Stimulated activated CD4-positive, alpha-beta T cell treated with anti-CD3 and anti-CD28 coated beads, Interleukin-12 subunit alpha, Interleukin-12 subunit beta, amount 100 ng/mL, for 4 hours (primary cell): ENCODE data around the gene LPCAT3.

Experiments used
- DNase-seq: peaks from one replicate; pipeline ENCODE4 v3.0.0-alpha.2; 2020

The LPCAT3 gene

DNA sequence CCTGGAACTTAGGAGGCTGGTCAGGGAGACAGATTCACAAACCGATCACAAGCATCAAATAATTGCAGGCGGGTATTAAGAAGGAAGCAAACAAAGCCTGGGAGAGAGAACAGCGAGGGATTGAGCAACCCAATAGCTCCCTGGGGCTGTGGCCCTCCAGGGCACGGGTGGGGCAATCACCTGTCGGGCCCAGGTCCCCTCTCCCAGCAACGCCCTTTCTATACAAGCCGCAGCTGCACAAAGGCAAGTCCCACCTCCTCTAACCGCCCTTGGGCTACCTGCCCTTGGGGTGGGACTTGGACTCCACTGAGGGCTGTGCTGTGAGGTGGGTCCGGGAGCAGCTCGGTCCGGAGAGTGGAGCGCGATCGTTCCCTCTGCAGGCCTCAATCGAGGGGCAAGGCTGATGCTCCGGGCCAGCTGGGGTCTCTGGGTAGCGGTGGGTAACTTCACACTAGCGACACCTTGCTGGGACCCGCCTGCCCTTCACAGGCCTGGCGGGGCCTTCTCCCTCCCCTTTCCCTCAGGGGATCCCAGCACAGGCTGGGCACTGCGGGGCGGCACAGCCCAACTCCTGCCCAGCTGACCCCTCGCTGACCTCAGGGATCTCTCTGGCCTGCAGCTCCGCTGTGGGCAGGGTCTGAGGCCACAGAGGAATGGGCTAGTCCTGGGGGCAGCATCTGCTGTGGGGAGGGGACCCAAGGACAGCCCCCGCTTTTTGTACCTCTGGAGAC is 55.8 kb downstream of the LPCAT3 start:
- DNase-seq: no peak

DNA sequence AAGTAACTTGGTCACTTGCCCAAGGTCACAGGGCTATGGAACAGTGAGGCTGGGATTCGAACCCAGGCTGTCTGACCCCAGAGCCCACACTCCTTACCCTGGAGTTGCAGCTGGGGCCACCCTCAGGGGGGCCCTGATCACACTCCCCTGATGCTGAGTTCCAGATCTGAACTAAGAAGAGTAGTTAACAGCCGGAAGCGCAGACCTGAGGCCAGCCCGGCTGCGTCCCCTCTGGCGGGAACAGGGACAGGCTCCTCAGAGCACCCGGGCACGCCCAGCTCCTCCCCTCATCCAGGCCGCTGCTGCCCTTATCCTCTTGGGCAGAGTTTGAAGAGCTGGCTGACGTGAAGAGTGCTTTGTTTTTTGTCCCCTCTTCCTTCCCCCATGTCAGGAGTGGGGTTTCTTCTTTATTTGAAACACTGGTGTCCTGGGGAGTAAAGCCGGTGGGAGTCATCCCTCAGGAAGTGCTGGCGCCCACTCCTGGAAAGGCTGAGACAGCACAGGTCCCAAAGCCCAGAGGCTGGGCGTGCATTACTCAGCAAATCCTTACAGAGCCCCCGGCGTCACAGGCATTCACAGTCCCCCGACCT is 56.5 kb downstream of the LPCAT3 start:
- DNase-seq: peak; percentile 60

DNA sequence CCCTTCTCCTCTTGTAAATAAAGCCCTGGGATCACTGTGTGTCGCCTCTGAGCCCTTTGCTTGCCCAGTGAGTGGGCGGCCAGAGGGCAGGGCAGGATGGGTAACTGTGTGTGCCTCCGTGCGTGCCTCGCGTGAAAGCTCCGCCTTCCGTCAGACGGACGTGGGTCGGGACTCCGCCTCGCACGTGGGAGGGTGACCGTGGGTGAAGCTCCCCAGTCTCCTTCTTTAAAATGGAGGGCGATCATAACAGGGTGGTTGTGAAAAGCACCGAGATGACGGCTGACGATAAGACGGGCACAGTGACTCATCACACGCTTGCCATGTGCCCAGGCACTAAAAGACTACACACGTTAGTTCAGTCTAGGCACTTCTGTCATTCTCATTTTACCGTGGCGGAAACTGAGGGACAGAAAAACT is 57.0 kb downstream of the LPCAT3 start:
- DNase-seq: peak; percentile 94

DNA sequence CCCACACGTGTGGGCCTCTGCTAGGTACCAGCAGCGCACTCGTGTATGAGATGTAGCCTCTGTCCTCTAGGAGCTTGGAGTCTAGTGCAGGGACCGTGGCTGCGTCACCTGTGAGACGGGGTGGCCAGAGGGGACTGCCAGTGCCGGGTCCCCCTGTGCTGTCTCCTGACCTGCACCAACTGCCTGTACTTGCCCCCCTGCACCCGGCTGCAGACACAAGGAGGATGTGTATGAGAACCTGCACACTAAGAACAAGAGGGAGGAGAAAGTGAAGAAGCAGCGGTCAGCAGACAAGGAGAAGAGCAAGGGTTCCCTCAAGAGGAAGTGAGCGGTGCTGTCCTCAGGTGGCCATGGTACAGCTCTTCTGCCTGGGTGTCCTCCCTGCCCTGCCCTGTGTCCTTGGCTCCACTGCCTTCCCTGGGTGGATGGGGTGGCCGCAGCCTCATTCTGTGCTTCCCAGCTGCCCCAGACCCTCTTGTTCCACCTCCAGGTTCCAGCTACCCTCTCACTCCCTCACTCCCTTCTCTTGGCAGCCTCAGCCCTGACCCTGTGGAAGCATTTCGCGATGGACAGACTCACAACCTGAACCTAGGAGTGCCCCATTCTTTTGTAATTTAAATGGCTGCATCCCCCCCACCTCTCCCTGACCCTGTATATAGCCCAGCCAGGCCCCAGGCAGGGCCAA is 57.5 kb downstream of the LPCAT3 start:
- DNase-seq: no peak

DNA sequence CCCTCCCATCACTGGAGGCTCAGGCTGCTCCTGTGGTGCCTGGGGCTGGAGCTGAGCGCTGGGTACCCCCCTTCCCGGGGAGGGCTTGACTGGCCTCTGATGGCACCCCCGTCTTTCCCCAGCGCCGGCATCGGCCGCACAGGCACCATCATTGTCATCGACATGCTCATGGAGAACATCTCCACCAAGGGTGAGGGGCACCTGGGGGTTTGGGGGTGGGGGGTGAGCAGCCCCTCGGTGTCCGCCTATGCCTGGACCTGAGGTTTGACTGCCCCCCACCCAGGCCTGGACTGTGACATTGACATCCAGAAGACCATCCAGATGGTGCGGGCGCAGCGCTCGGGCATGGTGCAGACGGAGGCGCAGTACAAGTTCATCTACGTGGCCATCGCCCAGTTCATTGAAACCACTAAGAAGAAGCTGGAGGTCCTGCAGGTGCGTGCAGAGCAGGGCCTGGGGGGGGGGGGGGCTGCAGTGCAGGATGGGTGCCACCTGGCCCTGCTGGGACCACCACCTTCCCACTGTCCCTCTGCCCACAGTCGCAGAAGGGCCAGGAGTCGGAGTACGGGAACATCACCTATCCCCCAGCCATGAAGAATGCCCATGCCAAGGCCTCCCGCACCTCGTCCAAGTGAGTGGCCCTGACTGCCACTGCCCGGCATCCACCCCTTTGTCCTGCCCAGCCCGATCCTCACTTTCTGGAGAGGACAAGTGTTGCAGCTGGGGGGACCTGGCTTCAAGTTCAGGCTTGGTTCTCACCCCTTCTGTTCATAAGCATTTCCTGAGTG is 58.3 kb downstream of the LPCAT3 start:
- no peak for DNase-seq

DNA sequence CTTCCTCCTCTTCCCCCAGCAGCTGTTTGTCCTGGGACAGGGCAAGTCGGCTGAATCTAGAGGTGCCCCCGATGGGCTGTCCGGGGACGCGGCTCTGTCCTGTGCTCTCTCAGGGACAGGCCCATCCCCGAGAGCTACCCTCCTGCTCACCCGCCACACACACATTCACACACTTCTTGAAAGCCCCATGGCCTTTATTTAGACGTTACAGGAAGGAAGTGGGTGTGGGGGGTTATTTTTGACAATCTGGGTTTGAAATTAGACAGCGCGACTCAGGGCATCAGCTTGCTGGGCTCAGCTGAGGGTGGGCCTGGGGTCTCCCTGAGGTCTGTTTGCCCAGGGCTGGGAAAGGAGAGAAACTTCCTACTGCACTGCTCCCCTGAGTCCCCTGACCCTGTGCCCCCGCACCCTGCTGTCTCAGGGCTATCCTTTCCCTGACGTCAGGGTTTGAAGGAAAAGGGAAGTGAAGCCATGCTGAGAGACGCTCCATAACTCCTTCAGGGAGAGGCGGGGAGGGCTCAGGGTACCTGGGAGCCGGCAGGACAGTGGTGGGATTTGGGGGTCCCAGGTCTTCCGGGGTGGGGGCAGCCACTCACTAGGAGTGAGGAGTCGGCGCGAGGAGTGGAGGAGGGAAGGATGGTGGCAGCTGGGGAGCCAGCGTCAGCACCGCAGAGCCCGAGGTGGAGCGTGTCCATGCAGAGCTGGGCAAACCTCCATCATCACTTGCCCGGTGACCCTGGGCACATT is 59.0 kb downstream of the LPCAT3 start:
- DNase-seq: peak; percentile 61

DNA sequence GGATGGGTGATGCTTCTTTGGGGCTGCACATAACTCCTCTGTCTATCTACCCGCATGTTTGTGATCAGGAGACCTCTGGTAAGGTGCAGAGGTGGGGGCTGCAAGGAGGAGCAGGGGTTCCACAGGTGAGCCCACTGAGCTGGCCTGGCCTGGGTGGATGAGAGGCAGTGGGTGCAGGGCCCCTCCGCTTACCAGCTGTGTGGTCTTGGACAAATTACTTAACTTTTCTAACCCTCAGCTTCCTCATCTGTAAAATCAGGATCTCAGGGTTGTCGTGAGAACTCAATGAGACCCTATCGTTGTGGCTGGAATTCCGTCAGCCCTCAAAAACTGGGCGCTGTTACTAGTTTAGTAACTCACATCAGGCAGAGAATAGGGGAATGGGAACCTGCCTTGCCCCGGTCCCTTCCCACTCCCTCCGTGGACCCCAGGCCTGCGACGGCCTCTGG is 59.6 kb downstream of the LPCAT3 start:
- no peak for DNase-seq

DNA sequence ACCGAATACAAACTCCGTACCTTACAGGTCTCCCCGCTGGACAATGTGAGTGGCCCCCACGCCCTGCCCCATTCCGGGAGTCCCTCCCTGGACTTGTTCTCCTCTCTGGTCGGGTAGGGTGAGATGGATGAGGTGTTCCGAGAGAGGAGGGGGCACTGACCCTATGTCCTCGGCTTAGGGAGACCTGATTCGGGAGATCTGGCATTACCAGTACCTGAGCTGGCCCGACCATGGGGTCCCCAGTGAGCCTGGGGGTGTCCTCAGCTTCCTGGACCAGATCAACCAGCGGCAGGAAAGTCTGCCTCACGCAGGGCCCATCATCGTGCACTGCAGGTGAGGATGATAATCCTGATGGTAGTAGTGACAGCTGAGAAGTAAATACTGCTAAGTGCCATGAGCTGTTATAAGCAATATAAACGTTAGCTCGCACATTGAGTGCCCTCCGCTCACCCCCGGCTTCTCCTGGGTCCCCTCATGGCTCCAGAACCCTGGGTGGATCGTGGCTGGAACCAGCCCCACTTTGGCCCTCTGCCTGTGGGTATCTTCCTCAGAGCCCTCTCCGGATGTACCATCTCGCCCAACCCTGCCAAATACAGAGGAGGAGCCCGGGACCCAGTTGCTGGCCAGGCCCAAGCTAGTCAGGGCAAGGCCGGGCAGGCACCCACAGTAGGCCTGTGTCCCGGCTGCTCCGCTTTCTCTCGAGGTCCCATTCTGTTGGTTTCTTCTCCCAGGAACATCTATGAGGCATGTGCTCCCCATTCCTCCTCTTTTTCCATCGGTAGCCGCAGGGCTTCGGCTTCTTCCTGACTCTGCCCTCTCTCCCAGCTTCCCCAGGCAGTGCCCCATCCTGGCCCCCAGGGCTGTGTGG is 60.3 kb downstream of the LPCAT3 start:
- no peak for DNase-seq

DNA sequence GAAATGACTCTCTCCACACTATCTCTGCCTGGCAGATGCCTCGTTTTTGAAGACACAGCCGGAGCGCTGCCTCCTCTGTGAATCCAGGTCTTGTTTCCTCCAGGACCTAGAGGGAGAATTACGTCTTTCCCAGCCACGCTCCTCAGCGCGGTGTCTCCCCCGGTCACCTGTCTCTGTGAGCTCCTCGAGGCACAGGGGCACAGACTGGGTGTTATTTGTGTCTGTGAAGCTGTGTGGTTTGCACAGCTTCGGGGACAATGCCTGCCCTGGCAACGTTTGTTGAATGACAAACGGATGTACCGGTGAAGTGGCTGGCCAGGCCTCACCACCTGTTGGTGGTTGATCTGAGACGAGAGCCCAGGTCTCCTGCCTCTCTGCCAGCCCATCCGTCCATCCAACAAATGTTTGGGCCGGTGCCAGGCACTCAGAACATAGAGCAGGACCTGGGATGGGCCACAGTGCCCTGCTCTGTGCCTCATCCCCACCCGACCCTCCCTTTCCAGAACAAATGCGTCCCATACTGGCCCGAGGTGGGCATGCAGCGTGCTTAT is 61.0 kb downstream of the LPCAT3 start:
- DNase-seq: no peak

DNA sequence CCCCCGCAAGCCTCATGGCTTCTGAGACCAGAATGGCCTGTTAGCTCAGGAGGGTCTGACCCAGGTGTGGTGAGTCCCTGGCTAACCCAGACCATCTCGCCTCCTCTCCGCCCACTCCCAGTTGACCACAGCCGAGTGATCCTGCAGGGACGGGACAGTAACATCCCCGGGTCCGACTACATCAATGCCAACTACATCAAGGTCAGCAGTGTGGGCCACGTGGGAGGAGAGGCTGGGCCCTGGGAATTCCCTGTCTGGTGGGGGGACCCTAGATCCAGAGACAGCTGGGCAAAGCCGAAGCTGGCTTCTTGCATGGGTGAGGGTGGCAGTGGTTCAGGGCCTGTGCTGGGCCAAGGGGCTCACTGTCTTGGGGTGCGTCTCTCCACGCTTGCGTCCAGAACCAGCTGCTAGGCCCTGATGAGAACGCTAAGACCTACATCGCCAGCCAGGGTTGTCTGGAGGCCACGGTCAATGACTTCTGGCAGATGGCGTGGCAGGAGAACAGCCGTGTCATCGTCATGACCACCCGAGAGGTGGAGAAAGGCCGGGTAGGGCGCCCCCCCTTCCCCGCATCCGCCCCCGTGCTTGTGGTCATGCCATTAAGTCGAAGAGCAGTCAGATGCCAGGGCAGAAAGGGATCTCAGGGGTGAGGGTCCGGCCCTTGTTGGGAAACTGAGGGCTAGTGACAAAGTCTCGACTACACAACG is 62.1 kb downstream of the LPCAT3 start:
- DNase-seq: no peak

DNA sequence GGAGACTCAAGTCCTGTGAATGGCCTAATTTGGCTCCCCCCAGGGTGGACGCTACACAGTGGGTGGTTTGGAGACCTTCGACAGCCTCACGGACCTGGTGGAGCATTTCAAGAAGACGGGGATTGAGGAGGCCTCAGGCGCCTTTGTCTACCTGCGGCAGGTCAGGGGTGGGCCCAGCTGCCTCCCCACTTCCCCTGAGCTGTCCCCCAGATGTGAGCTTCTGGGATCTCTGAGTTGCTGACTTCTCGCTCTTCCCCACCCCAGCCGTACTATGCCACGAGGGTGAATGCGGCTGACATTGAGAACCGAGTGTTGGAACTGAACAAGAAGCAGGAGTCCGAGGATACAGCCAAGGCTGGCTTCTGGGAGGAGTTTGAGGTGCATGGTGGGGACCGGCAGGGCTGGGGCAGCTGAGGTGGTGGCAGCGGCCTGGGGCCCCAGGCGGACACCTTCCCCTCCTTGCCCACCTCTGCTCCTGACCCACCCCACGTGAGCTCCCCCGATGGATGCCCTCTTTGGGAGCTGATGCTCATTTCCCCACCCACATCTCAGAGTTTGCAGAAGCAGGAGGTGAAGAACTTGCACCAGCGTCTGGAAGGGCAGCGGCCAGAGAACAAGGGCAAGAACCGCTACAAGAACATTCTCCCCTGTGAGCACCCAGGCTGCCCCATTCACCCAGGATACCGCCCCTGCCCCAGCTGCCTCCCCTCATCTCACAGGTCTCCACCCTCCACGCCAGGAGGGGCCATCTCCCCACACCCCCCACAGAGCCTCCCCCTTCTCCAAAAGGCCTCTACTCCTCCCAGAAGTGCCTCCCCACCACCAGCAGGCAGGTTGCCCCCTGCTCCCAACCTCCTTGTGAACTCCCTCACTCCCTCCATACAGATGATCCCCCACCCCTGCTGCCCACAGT is 62.9 kb downstream of the LPCAT3 start:
- DNase-seq: no peak

DNA sequence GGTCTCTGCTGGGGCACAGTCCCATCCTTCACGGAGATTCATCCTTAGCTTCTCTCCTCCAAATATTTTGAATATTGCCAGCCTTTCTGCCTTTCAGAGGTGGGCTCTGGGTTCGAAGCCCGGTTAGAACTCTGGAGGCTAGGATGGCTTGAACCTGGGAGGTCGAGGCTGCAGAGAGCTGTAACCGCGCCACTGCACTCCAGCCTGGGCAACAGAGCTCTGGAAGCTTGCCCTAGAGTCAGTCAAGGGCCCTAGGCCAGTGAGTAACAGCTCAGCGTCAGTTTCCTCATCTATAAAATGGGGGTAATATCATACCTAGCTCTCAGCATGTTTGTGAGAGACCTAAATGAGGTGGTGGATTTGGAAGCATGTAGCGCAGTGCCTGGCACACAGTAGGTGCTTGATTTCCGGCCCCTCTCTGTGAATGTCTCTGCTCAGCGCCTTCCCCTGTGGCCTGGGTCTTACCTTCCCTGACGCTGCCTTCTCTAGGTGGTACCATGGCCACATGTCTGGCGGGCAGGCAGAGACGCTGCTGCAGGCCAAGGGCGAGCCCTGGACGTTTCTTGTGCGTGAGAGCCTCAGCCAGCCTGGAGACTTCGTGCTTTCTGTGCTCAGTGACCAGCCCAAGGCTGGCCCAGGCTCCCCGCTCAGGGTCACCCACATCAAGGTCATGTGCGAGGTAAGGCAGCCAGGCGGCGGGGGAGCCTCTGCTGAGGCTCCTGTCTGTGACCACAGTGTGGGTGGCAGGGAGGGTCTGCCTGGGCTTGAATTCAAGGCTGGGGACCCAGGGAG is 63.8 kb downstream of the LPCAT3 start:
- DNase-seq: no peak

DNA sequence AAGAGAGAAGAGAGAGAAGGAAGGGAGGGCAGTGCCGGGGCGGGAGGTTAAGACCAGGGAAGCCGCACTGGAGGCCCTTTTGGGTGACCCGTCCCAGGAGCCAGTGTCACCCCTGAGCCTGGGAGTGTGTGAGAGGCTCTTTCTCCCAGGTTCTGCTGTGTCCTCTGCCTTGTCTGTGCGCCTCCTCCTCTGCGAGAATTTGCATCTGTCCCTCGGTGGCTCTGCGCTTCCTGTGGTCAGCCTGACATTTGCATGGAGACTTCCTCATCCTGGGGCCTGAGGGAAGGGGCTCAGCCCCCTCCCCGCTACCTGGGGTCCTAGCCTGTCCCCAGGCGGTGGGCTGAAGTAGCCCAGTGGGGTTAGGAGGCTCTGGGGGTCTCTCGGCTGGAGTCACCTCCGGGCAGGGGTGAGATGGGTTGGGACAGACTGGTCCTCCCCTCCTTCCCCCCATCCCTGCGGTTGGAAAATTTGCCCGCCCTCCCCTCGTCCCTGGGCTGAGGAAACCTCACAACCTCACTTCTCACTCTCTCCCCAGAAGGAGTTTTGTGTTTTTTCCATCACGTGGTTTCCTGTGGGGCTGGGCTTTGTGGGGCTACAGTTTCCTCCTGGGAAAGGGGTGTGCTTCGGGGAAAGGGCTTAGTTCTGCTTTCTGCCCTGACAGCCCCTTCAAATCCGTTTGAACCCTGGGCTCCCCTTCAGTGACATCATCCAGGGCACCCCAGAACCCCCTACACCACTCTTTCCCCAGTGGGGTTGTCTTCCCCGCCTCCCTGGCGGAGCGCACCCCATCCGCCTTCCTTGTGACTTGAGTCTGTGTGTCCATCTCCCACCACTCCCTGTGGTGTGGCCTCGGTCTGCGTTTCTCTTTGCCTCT is 64.6 kb downstream of the LPCAT3 start:
- peak; percentile 74 for DNase-seq

DNA sequence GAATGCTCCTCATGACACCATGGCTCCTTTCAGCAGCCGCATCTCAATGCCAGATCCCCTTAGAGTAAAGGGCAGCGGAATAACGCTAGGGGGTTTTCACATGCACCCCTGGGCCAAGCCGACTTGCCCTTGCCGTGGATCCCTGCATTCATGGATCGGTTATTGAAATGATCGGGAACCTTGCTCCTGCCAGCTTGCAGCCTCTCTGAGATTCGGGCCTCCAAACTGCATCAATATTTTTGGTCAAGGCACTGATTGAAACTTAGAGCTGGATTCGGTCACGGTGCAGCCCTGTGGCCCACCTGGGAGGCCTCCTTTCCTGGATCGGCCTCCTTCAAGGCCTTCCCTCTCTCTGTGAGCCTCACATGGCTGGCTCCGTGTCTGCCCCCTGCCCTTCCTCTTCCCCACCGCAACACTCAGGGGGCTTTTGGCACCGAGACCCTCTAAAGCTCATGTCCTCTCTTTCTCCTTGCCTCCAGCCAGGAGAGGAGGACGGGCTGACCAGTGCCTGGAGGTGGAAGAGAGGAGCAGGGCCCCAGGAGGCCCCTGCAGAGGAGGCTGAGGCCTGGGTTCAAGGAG is 65.3 kb downstream of the LPCAT3 start:
- no peak for DNase-seq

DNA sequence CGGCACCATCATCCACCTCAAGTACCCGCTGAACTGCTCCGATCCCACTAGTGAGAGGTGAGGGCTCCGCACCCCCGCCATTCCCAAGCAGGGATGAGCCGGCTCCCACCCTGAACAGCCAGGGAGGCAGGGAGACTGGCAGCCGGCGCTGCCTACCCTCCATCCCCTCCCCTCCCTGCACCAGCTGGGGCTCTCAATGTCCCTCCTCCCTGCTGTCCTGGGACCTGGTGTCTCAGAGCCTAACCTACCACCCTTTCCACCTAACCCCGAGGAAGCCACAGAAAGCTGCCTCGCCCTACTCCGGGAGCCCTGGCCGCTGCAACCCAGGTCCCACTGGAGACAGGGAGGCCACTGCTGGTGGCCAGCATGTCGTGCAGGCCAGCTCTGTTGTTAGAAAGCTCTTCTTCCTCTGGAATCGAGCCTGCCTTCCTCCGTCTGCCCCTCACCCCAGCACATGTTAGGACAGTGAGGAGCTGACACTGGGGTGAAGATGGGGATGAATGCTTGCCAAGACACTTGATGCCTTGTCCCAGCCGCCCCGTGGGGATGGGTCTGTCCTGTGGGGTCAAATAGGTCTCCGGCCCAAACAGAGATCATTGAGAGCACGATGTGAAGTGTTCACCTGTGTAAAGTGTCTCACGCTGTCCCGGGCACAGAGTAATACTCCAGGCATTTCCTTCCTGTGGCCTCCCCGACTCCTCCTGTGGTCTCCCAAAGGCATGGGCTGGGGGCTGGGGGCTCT is 66.0 kb downstream of the LPCAT3 start:
- DNase-seq: no peak

DNA sequence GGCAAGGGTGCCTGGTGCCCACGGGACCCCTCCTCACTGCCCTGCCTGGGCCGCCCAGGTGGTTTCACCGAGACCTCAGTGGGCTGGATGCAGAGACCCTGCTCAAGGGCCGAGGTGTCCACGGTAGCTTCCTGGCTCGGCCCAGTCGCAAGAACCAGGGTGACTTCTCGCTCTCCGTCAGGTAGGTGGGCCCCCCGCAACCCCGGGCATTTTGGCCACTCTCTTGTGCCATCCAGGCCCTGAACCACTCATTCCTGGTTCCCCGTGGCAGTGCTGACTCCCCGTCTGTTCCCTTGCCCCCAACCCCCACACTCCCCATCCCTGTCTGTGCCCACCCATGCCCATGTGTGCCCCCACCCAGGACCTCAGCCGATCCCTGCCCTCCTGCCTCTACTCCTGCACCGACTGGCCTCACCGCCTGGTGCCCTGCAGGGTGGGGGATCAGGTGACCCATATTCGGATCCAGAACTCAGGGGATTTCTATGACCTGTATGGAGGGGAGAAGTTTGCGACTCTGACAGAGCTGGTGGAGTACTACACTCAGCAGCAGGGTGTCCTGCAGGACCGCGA is 66.6 kb downstream of the LPCAT3 start:
- no peak for DNase-seq
